Kidney glomerular epithelial cell (primary cell): ENCODE data around the gene NAPEPLD.
"Not testable (repeated sequence)": the region's sequence is repeated elsewhere in the genome, so short reads cannot be mapped to it uniquely, and the experiment has no call there.

Experiments used
- DNase-seq: peaks from one replicate; lab custom pipeline; 2025; lab: John Stamatoyannopoulos, UW

NAPEPLD gene

DNA sequence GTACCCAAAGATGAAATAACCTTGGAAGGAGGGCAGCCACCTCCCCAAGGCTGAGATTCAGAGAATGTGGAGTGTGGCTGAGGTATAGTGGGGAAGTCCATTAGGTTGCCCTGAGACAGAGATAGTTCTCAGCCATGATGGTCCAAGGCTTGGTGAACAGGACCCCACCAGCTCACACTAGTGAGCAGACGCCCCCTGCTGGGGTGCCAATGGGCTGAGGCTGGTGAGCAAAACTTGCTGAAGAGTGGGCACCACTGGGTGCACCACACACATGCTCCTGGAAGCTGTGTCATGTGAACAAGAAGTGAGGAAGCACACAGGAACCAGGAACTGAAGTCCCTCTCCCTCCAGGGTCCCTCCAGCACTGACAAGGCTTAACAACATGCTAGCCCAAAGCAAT, 83.2 kb downstream of the NAPEPLD start:
- no peak for DNase-seq

DNA sequence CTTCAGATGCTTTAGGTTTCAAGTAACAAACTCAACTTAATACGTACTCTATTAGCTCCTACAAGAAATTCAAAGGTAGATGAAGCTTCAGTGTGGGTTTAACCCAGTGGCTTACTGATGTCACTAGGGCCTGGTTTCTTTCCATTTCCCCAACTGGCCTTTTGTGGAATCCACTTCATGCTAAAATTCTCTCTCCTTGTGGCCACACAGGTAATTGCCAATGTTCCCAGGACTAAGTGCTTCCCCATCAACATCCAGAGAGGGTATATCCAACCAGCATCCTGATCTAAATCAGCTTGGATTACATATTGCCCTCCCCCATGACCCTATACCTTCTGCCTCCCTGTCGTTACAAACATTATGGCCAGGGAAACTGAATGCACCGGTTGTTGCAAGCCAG, 85.0 kb downstream of the NAPEPLD start:
- no peak for DNase-seq

DNA sequence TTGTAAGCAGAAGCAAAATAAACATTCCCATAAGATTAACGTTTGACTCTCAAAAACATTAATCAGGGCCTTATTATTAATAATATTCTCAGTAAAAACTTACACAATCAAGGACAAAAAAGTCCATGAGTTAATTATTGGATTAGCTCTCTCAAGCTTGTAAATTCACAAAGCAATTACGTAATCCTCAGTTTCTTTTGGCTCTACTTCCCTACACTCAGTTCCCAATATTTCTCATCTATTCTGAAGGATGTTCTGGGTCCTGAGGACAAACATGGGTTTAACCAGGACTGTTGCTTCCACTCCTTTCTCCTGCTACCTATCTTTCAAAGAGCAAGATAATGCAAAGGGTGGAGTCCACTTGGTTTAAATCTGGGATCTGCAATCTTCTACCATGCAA, 89.4 kb downstream of the NAPEPLD start:
- DNase-seq: peak; percentile 27

DNA sequence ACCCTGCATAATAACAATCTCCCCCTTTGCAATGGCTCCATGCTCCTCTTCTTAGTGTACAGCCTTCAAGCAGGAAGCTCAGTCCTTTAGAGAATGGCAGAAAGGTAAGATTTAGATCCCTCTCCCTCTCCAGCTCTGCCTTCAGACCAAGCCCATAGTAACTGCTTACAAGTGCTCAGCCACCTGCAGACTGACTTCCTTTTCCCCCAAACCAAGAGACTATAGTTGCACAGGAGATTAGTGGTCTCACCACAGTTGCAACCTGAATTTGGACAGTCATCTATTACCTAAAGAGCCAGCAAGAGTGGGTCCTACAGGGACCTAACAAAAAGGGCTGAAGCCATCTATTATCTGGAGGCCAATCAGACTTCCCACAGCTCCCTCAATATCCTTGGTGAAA, 90.8 kb downstream of the NAPEPLD start:
- no peak for DNase-seq

DNA sequence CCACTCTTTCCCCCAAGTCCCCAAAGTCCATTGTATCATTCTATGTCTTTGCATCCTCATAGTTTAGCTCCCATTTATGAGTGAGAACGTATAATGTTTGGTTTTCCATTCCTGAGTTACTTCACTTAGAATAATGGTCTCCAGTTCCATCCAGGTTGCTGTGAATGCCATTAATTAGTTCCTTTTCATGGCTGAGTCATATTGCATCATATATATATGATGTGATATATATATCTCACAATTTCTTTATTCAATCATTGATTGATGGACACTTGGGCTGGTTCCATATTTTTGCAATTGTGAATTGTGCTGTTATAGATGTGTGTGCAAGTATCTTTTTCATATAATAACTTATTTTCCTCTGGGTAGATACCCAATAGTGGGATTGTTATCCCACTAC, 92.9 kb downstream of the NAPEPLD start:
- not testable (repeated sequence) for DNase-seq

DNA sequence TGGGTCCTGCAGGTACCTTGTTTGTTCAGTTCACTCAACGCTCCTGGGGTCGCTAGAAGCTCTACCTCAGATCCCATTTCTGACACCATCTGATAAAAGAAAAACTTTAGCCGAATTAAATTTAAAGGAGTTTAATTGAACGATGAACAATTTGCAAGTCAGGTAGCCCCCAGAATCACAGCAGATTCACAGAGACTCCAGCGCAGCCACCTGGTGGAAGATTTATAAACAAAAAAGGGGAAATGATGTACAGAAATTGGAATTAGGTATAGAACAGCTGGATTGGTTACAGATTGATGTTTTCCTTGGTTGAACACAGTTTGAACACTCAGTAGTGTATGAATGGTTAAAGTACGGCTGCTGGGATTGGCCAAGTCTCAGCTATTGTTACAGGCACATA, 97.4 kb downstream of the NAPEPLD start:
- DNase-seq: no peak
